HepG2 (cell line): ENCODE measurements around the gene NINL. TPM values are rescaled to one million over a fixed set of nuclear protein-coding genes. Genes with fewer than 3 reads are reported as not detected.

Experiments used
- CHD4 ChIP-seq: fragments of 200-600 bp; sonication (generic); IDR thresholded peaks from 2 replicates; pipeline ENCODE4 v1.7.0; 2017; ENCODE audit warnings: mild to moderate bottlenecking, low read length, borderline replicate concordance
- ESRRA ChIP-seq: sonication (generic); formaldehyde crosslinking; IDR thresholded peaks from 2 replicates; pipeline ENCODE4 v1.5.1; 2020; ENCODE audit warnings: mild to moderate bottlenecking, low read depth, missing genetic modification reagents
- GPN1 ChIP-seq: sonication (generic); formaldehyde crosslinking; IDR thresholded peaks from 2 replicates; pipeline ENCODE4 v1.5.1; 2020; ENCODE audit warnings: missing genetic modification reagents, borderline replicate concordance
- HNRNPK ChIP-seq: fragments of 200-400 bp; formaldehyde crosslinking; IDR thresholded peaks from 2 replicates; pipeline ENCODE4 v1.6.1; 2018; ENCODE audit warnings: low read length, low read depth, moderate library complexity, mild to moderate bottlenecking; ENCODE audit not compliant: poor library complexity, severe bottlenecking
- MXD1 ChIP-seq: sonication (generic); formaldehyde crosslinking; IDR thresholded peaks from 2 replicates; pipeline ENCODE4 v1.4.0; 2020; ENCODE audit warnings: mild to moderate bottlenecking, missing genetic modification reagents
- NFE2 ChIP-seq: sonication (generic); formaldehyde crosslinking; IDR thresholded peaks from 2 replicates; pipeline ENCODE4 v1.4.0; 2020; ENCODE audit warnings: missing genetic modification reagents
- PREB ChIP-seq: sonication (generic); formaldehyde crosslinking; IDR thresholded peaks from 2 replicates; pipeline ENCODE4 v1.4.0; 2020; ENCODE audit warnings: missing genetic modification reagents
- SIN3A ChIP-seq: IDR thresholded peaks from 2 replicates; pipeline ENCODE4 v1.6.1; 2011; ENCODE audit warnings: low read depth, mild to moderate bottlenecking, control low read depth, low read length, borderline replicate concordance
- SIN3B ChIP-seq: fragments of 150-350 bp; IDR thresholded peaks from 2 replicates; pipeline ENCODE4 v1.6.1; 2014; ENCODE audit warnings: low read length
- U2AF2 ChIP-seq: fragments of 200-400 bp; formaldehyde crosslinking; IDR thresholded peaks from 2 replicates; pipeline ENCODE4 v1.6.1; 2017; ENCODE audit warnings: low read depth, mild to moderate bottlenecking, low read length
- USF2 ChIP-seq, 2 experiments: sonication (generic) in 1 of 2; formaldehyde crosslinking in 1 of 2; IDR thresholded peaks; 2 replicates each; pipeline versions ENCODE4 v1.5.1 to v1.6.1; 2011 to 2020; ENCODE audit warnings: borderline replicate concordance in 1 of 2, low read depth in 1 of 2, low read length in 1 of 2, mild to moderate bottlenecking in 1 of 2, missing genetic modification reagents in 1 of 2, moderate library complexity in 1 of 2
- ZNF10 ChIP-seq: sonication (generic); formaldehyde crosslinking; IDR thresholded peaks from 2 replicates; pipeline ENCODE4 v1.4.0; 2020; ENCODE audit warnings: mild to moderate bottlenecking, low read depth, missing genetic modification reagents, borderline replicate concordance
- ZNF101 ChIP-seq: sonication (generic); formaldehyde crosslinking; IDR thresholded peaks from 2 replicates; pipeline ENCODE4 v1.4.0; 2020; ENCODE audit warnings: mild to moderate bottlenecking, low read depth, missing genetic modification reagents, borderline replicate concordance
- ZNF292 ChIP-seq: sonication (generic); formaldehyde crosslinking; IDR thresholded peaks from 2 replicates; pipeline ENCODE4 v1.8.1; 2022; ENCODE audit warnings: mild to moderate bottlenecking, low read depth, missing genetic modification reagents, borderline replicate concordance
- ZNF660 ChIP-seq: sonication (generic); formaldehyde crosslinking; IDR thresholded peaks from 2 replicates; pipeline ENCODE4 v1.5.1; 2020; ENCODE audit warnings: mild to moderate bottlenecking, low read depth, missing genetic modification reagents, borderline replicate concordance
- ZNF775 ChIP-seq: sonication (generic); formaldehyde crosslinking; IDR thresholded peaks from 2 replicates; pipeline ENCODE4 v1.4.0; 2020; ENCODE audit warnings: missing genetic modification reagents, mild to moderate bottlenecking, moderate library complexity, borderline replicate concordance
- ZNF776 ChIP-seq: sonication (generic); formaldehyde crosslinking; IDR thresholded peaks from 2 replicates; pipeline ENCODE4 v1.4.0; 2020; ENCODE audit warnings: mild to moderate bottlenecking, missing genetic modification reagents
- ZNF850 ChIP-seq: sonication (generic); formaldehyde crosslinking; conservative IDR thresholded peaks from 2 replicates; pipeline ENCODE4 v1.9.0; 2021; ENCODE audit warnings: mild to moderate bottlenecking, missing genetic modification reagents
- polyA plus RNA-seq, 8 experiments: library from polyadenylated mRNA; depleted of rRNA in 3 of 8; stranded (reverse) in 7 of 8; unstranded in 1 of 8; fragments of >200 nt; fragmentation: Illumina TruSeq in 4 of 8; extraction: Trizol in 4 of 8; gene quantifications; 2 replicates each; pipeline versions ENCODE4 v1.2.1 to v1.2.3, GENCODE V29; 2011 to 2016; ENCODE audit warnings: low read depth in 4 of 8, missing spikeins in 1 of 8, mixed read lengths in 1 of 8; ENCODE audit not compliant: insufficient read depth in 1 of 8
- total RNA-seq, 5 experiments: library from RNA; depleted of rRNA; stranded (reverse); fragments of >200 nt; fragmentation: Illumina TruSeq; extraction: Trizol; gene quantifications; 2 replicates each; pipeline ENCODE4 v1.2.3, GENCODE V29; 2016; ENCODE audit warnings: low read depth in 1 of 5
- TF ChIP-seq, protein P1 (sequence below): sonication (generic); formaldehyde crosslinking; IDR thresholded peaks from 2 replicates; pipeline ENCODE4 v1.4.0; 2020; ENCODE audit warnings: missing genetic modification reagents

Gene NINL
- total and polyA plus RNA-seq, 2 of the 13 experiments (the other 11 are each of a cell fraction or from before 2014, with no cell fraction given), result 32.3 to 34.3 TPM

GRCh38 chr20:25624500-25624939 lies 39.2 kb upstream of the NINL start (continued):
- TF ChIP-seq USF2 (IDR thresholded peaks at IDR 0.05; ENCODE audit: low read depth, low read length), result no peak
- no peak; the same call in 1 of the 2 replicates for TF ChIP-seq USF2 (CRISPR knock-in tag; IDR thresholded peaks at IDR 0.05; ENCODE audit: borderline replicate concordance)
- TF ChIP-seq, protein P1, sequence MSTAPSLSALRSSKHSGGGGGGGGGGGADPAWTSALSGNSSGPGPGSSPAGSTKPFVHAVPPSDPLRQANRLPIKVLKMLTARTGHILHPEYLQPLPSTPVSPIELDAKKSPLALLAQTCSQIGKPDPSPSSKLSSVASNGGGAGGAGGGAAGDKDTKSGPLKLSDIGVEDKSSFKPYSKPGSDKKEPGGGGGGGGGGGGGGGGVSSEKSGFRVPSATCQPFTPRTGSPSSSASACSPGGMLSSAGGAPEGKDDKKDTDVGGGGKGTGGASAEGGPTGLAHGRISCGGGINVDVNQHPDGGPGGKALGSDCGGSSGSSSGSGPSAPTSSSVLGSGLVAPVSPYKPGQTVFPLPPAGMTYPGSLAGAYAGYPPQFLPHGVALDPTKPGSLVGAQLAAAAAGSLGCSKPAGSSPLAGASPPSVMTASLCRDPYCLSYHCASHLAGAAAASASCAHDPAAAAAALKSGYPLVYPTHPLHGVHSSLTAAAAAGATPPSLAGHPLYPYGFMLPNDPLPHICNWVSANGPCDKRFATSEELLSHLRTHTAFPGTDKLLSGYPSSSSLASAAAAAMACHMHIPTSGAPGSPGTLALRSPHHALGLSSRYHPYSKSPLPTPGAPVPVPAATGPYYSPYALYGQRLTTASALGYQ (CRISPR knock-in tag), result no peak
- no peak for TF ChIP-seq ZNF775 (CRISPR knock-in tag)
- TF ChIP-seq CHD4, result no peak
- no peak; the same call in 1 of the 2 replicates for TF ChIP-seq ZNF10 (CRISPR knock-in tag)
- TF ChIP-seq ZNF101, result no peak
- TF ChIP-seq ESRRA, result no peak; the same call in 1 of the 2 replicates
- no peak for TF ChIP-seq SIN3B
- TF ChIP-seq NFE2 (CRISPR knock-in tag), result no peak
- no peak for TF ChIP-seq ZNF660 (CRISPR knock-in tag)
- no peak for TF ChIP-seq SIN3A
- peak; percentile 6; the same call in 1 of the 2 replicates for TF ChIP-seq ZNF776 (CRISPR knock-in tag)
- no peak for TF ChIP-seq PREB (CRISPR knock-in tag)
- no peak for TF ChIP-seq HNRNPK
- TF ChIP-seq MXD1 (CRISPR knock-in tag), result no peak
- TF ChIP-seq ZNF292, result no peak
- TF ChIP-seq U2AF2, result no peak
- TF ChIP-seq GPN1 (CRISPR knock-in tag), result no peak
- TF ChIP-seq ZNF850 (CRISPR knock-in tag), result no peak
